Measurements from ENCODE around the gene ATP5ME.

ATP5ME gene

GRCh38 chr4:661231-661630, 12.8 kb downstream of the ATP5ME start:
- H3K4me3 ChIP-seq (ENCODE audit: low read length): no peak overlapping the region
- no peak for DNase-seq (ENCODE audit: low read depth)
- no peak for TF ChIP-seq CTCF (IDR thresholded peaks at IDR 0.05; ENCODE audit: insufficient read depth, low read depth, low read length, missing control alignments)

DNA sequence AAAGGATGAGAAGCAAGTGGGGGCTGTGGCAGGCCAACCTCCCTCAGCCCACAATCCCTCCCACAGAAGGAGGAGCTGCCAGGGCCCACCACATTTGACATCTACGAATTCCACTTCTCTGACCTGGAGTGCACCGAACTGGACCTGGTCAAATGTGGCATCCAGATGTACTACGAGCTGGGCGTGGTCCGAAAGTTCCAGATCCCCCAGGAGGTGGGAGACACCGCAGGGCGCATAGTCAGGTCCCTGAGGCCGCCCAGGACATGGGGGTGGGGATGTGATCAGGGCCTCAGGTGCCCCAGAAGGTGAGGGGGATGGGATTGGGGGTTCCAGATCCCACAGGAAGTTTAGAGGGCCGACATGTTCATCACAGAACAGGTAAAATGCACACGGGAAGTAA, 13.7 kb downstream of the ATP5ME start:
- no peak for TF ChIP-seq CTCF (IDR thresholded peaks at IDR 0.05; ENCODE audit: insufficient read depth, low read depth, low read length, missing control alignments)
- H3K4me3 ChIP-seq (ENCODE audit: low read length): no peak overlapping the region
- DNase-seq (ENCODE audit: low read depth): no peak

- DNase-seq (ENCODE audit: low read depth): no peak
- H3K4me3 ChIP-seq (ENCODE audit: low read length): no peak overlapping the region
- TF ChIP-seq CTCF (IDR thresholded peaks at IDR 0.05; ENCODE audit: insufficient read depth, low read depth, low read length, missing control alignments): no peak
These were observed 14.2 kb downstream of the ATP5ME start for GRCh38 chr4:659851-660250.

DNA sequence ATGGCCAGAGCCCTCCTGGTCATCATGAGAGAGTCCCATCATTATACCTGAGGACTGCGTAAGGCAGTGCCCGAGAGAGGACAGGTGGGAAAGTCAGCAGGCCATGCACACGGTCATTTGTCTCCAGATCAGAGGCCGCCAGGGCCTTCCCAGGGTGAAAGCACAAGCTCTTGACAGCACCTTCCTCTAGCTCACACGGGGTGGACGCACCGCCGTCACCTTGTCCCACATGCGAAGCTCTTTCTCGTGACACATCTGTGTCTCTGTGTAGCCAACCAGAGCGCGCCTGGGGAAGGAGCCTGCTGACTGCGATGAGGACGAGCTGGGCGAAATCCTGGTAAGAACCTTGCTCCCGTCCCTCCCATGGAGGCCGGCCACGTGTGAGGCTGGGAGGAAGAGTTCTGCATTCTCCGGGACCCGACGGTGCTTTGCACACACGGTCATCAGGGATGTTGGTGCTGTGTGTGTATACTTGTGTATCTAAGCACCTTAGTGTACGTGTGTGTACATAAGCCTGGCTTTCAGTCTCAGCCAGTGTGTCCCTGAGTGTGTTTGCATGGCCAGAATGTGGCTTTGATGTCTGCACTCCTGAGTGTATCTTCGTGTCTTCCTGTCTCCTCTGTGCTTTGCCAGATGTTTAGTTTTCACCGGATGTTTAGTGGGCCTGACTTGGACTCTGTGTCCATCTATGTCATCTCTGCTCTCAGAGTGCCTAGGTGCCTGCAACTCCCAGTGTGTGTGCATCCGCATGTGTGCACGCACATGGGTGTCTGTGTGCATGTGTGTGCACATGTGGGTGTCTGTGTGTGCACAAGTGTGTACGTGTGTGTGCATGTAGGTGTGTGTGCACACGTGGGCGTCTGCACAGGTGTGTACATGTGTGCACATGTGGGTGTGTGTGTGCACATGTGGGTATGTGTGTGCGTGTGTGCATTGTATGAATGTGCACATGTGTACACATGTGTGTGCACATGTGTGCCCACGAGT, 15.1 kb downstream of the ATP5ME start:
- no peak for DNase-seq (ENCODE audit: low read depth)
- H3K4me3 ChIP-seq (ENCODE audit: low read length): no peak overlapping the region
- no peak for TF ChIP-seq CTCF (IDR thresholded peaks at IDR 0.05; ENCODE audit: insufficient read depth, low read depth, low read length, missing control alignments)

GRCh38 chr4:657834-658667, 16.0 kb downstream of the ATP5ME start:
- no peak overlapping the region for H3K4me3 ChIP-seq (ENCODE audit: low read length)
- no peak for TF ChIP-seq CTCF (IDR thresholded peaks at IDR 0.05; ENCODE audit: insufficient read depth, low read depth, low read length, missing control alignments)
- DNase-seq (ENCODE audit: low read depth): no peak

DNA sequence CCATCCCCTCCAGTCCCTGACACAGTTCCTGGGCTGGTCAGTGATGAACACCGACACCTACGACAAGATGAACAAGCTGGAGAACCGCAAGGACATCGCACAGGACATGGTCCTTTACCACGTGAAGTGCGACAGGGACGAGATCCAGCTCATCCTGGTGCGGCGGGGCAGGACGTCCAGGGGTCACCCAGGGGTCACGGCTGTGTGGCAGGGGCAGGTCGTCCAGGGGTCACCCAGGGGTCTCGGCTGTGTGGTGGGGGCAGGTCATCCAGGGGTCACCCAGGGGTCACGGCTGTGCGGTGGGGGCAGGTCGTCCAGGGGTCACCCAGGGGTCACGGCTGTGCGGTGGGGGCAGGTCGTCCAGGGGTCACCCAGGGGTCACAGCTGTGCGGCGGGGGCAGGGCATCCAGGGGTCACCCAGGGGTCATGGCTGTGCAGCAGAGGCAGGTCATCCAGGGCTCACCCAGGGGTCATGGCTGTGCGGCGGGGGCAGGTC, 16.7 kb downstream of the ATP5ME start:
- TF ChIP-seq CTCF (IDR thresholded peaks at IDR 0.05; ENCODE audit: insufficient read depth, low read depth, low read length, missing control alignments): no peak
- no peak for DNase-seq (ENCODE audit: low read depth)

More for the DNA sequence above, 16.7 kb downstream of the ATP5ME start:
- H3K4me3 ChIP-seq (ENCODE audit: low read length): no peak overlapping the region

Measured in epithelial cell of esophagus (primary cell).